HG03196 (cell line): Measurements from ENCODE around the gene OR1F1.

Experiments
- ATAC-seq: cut with Tn5 transposase; IDR thresholded peaks from one replicate; pipeline ENCODE4 v1.9.1; 2021; ENCODE audit not compliant: unreplicated experiment

OR1F1 gene

DNA sequence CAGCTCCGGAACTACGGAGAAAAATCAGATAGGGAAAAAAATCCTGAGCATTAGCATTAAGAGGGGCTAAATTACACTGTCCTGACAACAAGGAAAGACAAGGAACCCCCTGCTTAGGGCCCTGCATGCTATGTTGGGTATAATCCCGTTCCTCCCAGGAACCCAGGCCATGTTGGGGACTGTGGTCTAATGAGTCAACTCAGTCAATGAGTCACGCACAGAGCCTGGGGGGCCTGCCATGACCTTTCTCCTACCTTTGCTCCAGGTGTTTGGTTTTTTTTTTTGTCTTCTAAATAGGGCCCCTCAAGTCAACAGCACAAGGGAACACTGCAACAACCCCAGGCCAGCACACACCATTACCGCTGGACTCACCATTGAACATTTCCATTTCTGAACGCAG, 55.9 kb downstream of the OR1F1 start:
- ATAC-seq = no peak

DNA sequence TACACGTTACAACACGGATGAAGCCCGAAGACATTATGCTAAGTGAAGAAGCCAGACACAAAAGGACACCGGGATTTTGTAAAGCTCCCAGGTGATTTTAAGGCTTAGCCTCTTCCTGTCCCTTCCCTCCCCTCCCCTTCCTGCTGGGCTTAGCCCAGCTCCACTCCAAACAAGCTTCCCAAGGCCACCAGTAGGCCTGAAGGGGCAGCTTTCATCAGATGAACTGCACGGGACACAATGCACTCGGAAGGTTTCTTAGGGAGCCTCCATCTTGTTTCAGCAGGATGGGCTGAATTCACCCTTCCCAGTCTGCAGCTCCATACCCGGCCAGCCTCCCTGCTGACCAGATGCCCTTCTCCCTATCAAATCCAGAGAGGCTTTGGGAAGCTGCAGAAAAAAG, 58.0 kb downstream of the OR1F1 start:
- ATAC-seq = no peak

DNA sequence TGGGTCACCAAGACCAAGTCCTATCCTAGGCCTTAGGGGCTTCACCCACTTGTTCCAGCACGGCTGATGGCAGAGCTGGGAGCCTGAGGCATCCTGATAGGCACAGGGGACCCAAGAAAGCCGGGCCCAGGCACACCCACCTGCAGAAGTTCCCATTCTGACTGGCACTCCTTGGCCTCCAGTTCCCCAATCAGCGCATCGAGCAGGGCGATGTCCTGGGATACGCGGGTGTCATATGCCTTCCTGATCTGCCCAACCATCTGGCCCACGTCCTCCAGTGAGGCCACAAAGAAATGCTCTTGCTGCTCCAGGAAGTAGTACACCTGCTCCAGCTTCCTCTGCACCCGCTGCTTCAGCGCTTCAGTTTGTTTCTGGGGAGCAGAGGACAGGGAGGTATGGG, 58.9 kb downstream of the OR1F1 start:
- no peak for ATAC-seq

GRCh38 chr16:3248596-3248995, 60.6 kb downstream of the OR1F1 start:
- no peak for ATAC-seq

GRCh38 chr16:3249020-3249419, 61.0 kb downstream of the OR1F1 start:
- no peak for ATAC-seq

GRCh38 chr16:3249451-3249850, 61.4 kb downstream of the OR1F1 start:
- ATAC-seq = no peak

- no peak for ATAC-seq
These were observed 65.0 kb downstream of the OR1F1 start for GRCh38 chr16:3252967-3253366.

DNA sequence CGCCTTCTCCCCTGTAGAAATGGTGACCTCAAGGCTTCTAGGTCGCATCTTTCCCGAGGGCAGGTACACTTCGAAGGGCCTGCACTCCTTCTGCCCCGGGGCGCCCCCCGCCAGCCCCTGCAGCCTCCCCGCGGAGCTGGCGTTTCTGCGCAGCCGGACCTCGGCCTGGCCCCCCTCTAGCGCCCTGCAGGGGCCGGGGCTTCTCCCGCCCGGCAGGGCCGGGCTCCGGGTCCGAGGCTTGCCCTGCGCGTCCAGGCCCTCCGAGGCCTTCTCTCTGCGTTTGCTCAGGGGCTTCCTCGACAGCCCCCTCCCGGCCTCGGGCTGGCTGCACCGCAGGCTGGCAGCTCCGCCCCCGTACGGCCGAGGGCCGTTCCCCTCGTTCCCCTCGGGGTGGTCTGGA, 66.3 kb downstream of the OR1F1 start:
- ATAC-seq = no peak
